NOMO-1 treated with dmso at 0.1 percent for 144 hours (cell line): Measurements from ENCODE around the gene ZNF132.
"Not testable (repeated sequence)": the region's sequence is repeated elsewhere in the genome, so short reads cannot be mapped to it uniquely, and the experiment has no call there.

ENCODE experiments used
- DNase-seq: peaks from one replicate; lab custom pipeline; 2025; ENCODE audit not compliant: unreplicated experiment; lab: John Stamatoyannopoulos, UW

ZNF132 gene

DNA sequence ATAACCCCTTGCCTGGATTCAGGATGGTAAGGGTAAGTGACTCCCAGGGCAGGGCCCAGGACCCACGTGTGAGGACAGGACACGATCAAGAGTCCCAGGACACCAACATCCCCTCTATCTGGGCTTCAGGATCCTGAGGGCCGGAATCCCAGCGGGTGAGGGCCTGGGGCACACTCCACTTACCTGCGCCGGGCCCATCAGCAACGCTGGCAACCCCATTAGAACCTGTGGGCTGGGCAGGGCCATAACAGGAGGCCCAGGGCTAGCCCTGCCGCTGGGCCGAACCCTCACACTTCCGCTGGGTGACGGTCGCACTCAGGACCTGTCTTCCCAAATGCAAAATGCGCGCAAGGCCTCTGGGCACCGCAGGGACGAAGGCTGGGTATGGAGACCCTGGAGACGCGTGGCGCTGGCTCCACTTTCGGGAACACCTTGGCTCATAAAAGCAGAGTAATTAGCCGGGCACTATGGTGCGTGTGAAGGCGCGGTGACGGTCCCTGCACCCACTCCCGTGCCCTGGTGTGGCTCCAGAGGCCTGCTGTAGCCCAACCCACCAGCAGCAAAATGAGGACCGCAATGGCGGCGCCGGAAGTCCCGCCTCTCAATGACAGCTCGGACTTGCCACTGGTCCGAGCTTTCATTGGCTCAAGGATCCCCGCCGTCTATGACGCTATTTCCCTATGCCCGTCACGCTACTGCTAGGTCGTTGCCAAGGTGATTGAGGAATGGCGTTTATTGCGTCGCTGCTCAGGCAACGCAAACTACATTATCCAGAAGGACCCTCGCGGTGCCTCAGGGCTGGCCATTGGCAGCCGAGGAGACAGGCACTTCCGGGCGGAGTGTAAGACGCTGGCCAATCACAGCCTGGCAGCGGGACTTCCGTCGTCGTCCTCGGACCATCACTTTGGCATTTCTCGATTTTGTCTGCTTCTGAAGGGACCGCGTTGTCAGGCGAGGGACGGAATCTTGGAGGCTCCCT lies at the start of gene ZNF132:
TSS of gene ZNF132 (minus strand) at position 578 of the 979 bp plus-strand sequence. CDS start at position 246, 332 bp downstream.
- peak; percentile 95 for DNase-seq

- not testable (repeated sequence) for DNase-seq
Measured at GRCh38 chr19:58484349-58484748, 44.4 kb upstream of the ZNF132 start.

DNA sequence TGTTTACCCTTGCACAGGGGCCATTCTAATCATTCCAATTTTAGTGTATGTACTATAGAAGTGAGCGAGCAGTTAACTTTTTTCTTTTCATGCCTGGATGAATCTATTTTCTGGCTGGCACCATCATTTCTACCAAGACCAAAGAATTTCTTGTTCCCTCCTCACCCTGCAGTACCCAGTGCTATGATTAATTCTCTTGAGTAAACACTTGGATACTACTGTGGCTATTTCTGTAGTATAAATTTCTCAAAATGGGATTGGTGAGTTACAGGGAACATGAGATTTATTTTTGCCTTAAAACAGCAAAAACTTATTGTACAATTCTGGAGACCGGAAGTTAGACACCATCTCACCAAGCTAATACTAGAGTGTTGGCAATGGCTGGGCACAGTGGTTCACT lies 43.8 kb upstream of the ZNF132 start:
- no peak for DNase-seq

DNA sequence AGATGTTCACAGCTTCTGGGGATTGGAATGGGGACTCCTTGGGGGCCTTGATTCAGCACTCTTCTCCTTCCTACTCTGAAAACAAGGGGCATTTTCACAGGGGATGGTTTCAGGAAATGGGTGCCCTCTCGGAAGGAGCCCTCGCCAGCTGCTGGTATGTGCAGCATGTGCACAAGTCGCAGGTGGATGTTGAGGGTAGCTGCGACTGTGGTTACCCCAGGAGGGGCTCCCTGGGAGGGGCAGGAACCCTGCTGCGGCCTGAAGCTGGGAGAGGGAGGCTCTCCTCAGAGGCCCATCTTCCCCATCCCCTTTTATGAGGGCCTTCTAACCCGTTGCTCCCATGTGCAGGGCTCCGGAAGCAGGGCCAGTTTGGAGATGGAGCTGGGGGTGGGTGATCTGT lies 42.4 kb upstream of the ZNF132 start:
- no peak for DNase-seq

- DNase-seq, result no peak
Measured at GRCh38 chr19:58480831-58481230, 40.9 kb upstream of the ZNF132 start.

DNA sequence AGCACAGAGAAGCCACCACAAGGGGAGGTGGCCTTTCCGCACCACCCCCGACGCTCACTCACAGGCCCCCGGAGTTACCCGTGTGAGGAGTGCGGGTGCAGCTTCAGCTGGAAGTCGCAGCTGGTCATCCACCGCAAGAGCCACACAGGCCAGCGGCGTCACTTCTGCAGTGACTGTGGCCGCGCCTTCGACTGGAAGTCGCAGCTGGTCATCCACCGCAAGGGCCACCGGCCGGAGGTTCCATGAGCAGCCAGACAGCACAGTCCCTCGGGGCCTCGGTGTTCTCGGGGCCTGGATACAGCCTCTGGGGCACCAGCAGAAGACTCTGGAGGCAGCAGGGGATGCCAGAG lies 40.5 kb upstream of the ZNF132 start:
- DNase-seq, result no peak

- DNase-seq, result no peak
Measured at GRCh38 chr19:58479736-58480480, 40.0 kb upstream of the ZNF132 start.

GRCh38 chr19:58479303-58479702 lies 39.4 kb upstream of the ZNF132 start:
- DNase-seq, result no peak

DNA sequence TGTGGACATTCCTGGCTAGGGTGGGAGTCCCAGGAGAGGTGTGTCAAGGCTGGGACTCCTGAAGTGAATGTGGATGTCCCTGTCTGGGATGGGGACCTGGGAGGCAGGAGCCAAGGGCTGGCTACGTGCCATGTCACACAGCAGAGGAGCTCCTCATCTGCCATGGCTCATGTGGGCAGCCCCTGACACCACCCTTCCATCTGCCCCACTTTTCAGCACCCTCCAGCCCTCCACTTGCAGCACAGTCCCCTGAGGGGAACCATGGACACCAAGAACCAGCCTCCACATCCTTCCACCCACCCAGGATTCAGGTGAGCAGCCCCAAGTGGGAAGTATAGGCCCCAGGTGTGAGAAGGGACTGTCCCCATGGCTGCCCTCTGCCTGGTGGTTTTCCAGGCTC lies 37.9 kb upstream of the ZNF132 start:
- no peak for DNase-seq

DNA sequence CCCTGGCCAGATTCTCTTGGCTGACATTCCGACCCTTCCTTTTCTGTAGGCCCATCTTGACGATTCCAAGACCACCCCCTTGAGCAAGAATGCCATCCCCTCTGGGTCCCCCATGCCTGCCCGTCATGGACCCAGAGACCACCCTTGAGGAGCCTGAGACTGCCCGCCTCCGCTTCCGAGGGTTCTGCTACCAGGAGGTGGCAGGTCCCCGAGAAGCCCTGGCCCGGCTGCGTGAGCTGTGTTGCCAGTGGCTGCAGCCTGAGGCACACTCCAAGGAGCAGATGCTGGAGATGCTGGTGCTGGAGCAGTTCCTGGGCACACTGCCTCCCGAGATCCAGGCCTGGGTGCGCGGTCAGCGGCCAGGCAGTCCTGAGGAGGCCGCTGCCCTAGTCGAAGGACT lies 37.2 kb upstream of the ZNF132 start:
- DNase-seq, result no peak

DNA sequence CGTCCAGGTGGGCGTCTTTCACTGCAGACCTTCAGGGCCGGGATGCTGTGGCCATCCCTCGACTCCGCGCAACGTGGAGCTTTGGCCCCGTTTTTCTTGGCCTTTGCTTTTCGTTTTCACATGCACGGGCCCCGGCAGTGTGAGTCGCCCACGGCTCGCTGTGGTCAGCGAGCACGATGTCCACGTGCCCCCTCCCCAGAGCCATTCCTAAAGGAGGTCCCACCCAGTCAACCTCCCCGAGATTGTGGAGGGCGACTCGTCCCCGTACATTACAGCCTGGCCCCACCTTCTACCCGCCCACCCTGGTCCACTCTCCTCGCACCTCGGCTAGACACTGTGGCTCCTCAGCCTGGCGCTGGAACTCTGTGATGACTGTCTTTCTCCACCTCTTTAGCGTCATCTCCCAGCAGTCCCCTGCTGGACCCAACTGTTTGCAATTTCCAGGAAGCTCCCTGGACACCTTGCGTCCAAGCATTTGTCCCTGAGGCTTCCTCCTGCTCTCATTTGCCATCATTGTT lies 36.6 kb upstream of the ZNF132 start:
- DNase-seq, result no peak

- peak; percentile 97 for DNase-seq
Measured at GRCh38 chr19:58475714-58476497, 36.0 kb upstream of the ZNF132 start, which contains the start of gene ZNF446. Gene ZNF446 (plus strand): TSS chr19:58476352. CDS start chr19:58477219, 867 bp downstream.

DNA sequence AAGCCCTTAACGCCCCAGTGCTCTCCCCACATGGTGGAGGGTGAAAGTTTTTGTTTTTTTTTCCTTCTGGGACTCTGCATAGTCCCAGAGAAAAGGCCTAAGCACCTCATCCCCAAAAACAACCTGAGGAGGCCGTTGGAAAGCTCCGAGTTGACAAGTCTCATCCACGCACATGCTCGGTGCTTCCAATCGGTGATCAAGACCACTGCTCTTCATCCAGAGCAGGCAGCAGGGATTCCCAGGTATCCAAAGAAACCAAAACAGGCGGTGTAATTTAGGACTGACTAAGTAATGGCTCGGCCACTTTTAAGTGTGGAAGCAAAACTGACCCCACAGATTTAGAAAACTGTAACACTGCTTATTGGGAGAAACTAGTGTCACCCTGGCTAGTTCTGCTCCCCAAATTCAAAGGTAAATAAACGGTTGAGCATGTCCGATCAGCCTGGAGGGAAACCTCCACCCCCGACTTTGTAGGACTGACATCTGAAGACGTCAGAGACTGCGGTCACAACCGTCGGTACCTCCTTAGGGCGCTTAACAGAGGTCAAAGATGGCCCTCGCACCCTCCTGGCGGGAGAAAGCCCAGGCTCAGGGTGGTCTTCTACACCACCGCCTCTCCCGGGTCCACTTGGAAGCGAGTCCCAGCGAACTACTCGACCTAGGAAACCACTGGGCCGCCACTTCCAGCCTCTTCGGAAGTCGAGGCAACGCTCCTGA lies 35.2 kb upstream of the ZNF132 start:
- DNase-seq, result no peak

- DNase-seq, result no peak
Measured at GRCh38 chr19:58474291-58474996, 34.5 kb upstream of the ZNF132 start.

GRCh38 chr19:58473775-58474174 lies 33.8 kb upstream of the ZNF132 start:
- DNase-seq, result no peak

DNA sequence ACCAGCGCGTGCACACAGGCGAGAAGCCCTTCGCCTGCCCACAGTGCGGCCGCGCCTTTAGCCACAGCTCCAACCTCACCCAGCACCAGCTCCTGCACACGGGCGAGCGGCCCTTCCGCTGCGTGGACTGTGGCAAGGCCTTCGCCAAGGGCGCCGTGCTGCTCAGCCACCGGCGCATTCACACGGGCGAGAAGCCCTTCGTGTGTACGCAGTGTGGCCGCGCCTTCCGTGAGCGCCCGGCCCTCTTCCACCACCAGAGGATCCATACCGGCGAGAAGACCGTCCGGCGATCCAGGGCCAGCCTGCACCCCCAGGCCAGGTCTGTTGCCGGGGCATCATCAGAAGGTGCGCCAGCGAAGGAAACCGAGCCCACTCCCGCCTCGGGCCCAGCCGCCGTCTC lies 31.8 kb upstream of the ZNF132 start:
- no peak for DNase-seq

- DNase-seq, result not testable (repeated sequence)
Measured at GRCh38 chr19:58470837-58471543, 31.0 kb upstream of the ZNF132 start.

- DNase-seq, result no peak
Measured at GRCh38 chr19:58469241-58470013, 29.5 kb upstream of the ZNF132 start.
